Measurements from ENCODE around the gene PDGFC. TPM values are rescaled to one million over a fixed set of nuclear protein-coding genes. Genes with fewer than 3 reads are reported as not detected.

Gene PDGFC
- total RNA-seq, 4 donors from 2014 or later, result 28.0 to 43.9 (median 34.8) TPM

GRCh38 chr4:156924774-156925315 lies 46.8 kb downstream of the PDGFC start:
- no peaks in the 10 kb centered on the region for H3K36me3 ChIP-seq
- H3K4me3 ChIP-seq, result no peak overlapping the region
- no peaks in the 10 kb centered on the region for H3K27me3 ChIP-seq
- peaks cover 0 to 8% (median 0%) of the 10 kb centered on the region in 3 donors for H3K4me1 ChIP-seq
- TF ChIP-seq POLR2AphosphoS5 (IDR thresholded peaks at IDR 0.05) (no peak), EP300 (IDR thresholded peaks at IDR 0.05) (no peak), POLR2A (IDR thresholded peaks at IDR 0.05) (no peak), CTCF (IDR thresholded peaks at IDR 0.05) (no peak)
- no peak overlapping the region for H3K27ac ChIP-seq
- no peak for ATAC-seq
- peaks cover 0 to 8% (median 0%) of the 10 kb centered on the region in 3 donors for H3K9me3 ChIP-seq

DNA sequence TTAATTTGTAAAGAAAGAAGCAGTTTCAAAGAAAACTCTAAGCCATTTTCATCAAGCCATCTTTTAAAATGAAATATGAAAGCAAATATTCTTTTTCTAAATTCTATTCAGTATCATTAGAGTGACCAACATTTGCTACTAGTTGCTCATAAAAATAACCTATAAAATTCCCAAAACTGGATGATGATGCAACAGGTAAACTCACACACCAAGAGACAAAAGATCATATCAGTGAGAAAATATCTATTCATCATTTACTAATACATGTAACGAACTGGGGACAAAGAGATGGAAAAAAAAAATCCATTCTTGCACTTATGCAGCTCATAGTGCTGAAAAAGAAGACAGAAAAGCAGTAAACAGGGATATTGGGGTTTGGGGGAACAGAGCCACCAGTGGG lies 48.1 kb downstream of the PDGFC start:
- WGBS, 2 donors (ENCODE audit: low coverage in 1 of 2), result 82 to 100% methylated on average over 1 of the region's 1 CpG
- H3K4me1 ChIP-seq, result peaks cover 0 to 2% (median 0%) of the 10 kb centered on the region in 3 donors
- peaks cover 0 to 8% (median 0%) of the 10 kb centered on the region in 3 donors for H3K9me3 ChIP-seq
- no peak for ATAC-seq
- no peaks in the 10 kb centered on the region for H3K27me3 ChIP-seq
- no peak overlapping the region for H3K4me3 ChIP-seq
- TF ChIP-seq POLR2A (IDR thresholded peaks at IDR 0.05) (no peak), EP300 (IDR thresholded peaks at IDR 0.05) (no peak), CTCF (IDR thresholded peaks at IDR 0.05) (no peak), POLR2AphosphoS5 (IDR thresholded peaks at IDR 0.05) (no peak)
- no peak overlapping the region for H3K27ac ChIP-seq
- no peaks in the 10 kb centered on the region for H3K36me3 ChIP-seq

GRCh38 chr4:156915221-156915620 lies 56.4 kb downstream of the PDGFC start:
- Histone ChIP-seq H3K4me1 (no peaks in the 10 kb centered on the region), H3K27ac (no peak overlapping the region), H3K27me3 (no peaks in the 10 kb centered on the region), H3K4me3 (no peak overlapping the region), H3K36me3 (no peaks in the 10 kb centered on the region), H3K9me3 (peaks cover 0 to 8% (median 0%) of the 10 kb centered on the region in 3 donors)
- 91 to 100% methylated on average over 1 to 2 of the region's 2 CpGs for WGBS, 2 donors (ENCODE audit: low coverage in 1 of 2)
- TF ChIP-seq POLR2A (IDR thresholded peaks at IDR 0.05), result no peak
- TF ChIP-seq POLR2AphosphoS5 (IDR thresholded peaks at IDR 0.05), result no peak
- no peak for TF ChIP-seq CTCF (IDR thresholded peaks at IDR 0.05)
- no peak for TF ChIP-seq EP300 (IDR thresholded peaks at IDR 0.05)
- no peak for ATAC-seq

- no peaks in the 10 kb centered on the region for H3K27me3 ChIP-seq
- TF ChIP-seq POLR2AphosphoS5 (IDR thresholded peaks at IDR 0.05), result no peak
- TF ChIP-seq CTCF (IDR thresholded peaks at IDR 0.05), result no peak
- no peak for TF ChIP-seq POLR2A (IDR thresholded peaks at IDR 0.05)
- no peak for TF ChIP-seq EP300 (IDR thresholded peaks at IDR 0.05)
- H3K27ac ChIP-seq, result no peak overlapping the region
- no peak for ATAC-seq
- H3K36me3 ChIP-seq, result no peaks in the 10 kb centered on the region
- WGBS, 2 donors (ENCODE audit: low coverage in 1 of 2), result 93 to 100% methylated on average over 4 of the region's 4 CpGs
- no peak overlapping the region for H3K4me3 ChIP-seq
- H3K4me1 ChIP-seq, result no peaks in the 10 kb centered on the region
- peaks cover 0 to 8% (median 0%) of the 10 kb centered on the region in 3 donors for H3K9me3 ChIP-seq
These were observed 58.4 kb downstream of the PDGFC start for GRCh38 chr4:156913234-156913633.

GRCh38 chr4:156909010-156909409 lies 62.6 kb downstream of the PDGFC start:
- Histone ChIP-seq H3K9me3 (peaks cover 0 to 8% (median 0%) of the 10 kb centered on the region in 3 donors), H3K4me1 (peaks cover 0 to 24% (median 0%) of the 10 kb centered on the region in 3 donors), H3K4me3 (no peak overlapping the region), H3K27ac (no peak overlapping the region), H3K27me3 (no peaks in the 10 kb centered on the region), H3K36me3 (no peaks in the 10 kb centered on the region)
- 79 to 81% methylated on average over 2 of the region's 2 CpGs for WGBS, 2 donors (ENCODE audit: low coverage in 1 of 2)
- ATAC-seq, result no peak
- TF ChIP-seq POLR2A (IDR thresholded peaks at IDR 0.05) (no peak), CTCF (IDR thresholded peaks at IDR 0.05) (no peak), EP300 (IDR thresholded peaks at IDR 0.05) (no peak), POLR2AphosphoS5 (IDR thresholded peaks at IDR 0.05) (no peak)

Data from gastroesophageal sphincter (tissue), 4 donors.